Fibroblast of villous mesenchyme (primary cell): ENCODE data around the gene RFX4. TPM values are rescaled to one million over a fixed set of nuclear protein-coding genes. Genes with fewer than 3 reads are reported as not detected.
"Not testable (repeated sequence)": the region's sequence is repeated elsewhere in the genome, so short reads cannot be mapped to it uniquely, and the experiment has no call there.

Experiments used
- DNase-seq: peaks from one replicate; pipeline ENCODE4 v3.0.0-alpha.2; 2010; ENCODE audit warnings: low read depth
- H3K4me3 ChIP-seq: 2 replicates; pipeline ENCODE4 v1.5.1; 2011; ENCODE audit warnings: low read depth, mild to moderate bottlenecking, low read length
- total RNA-seq: library from RNA; depleted of rRNA; stranded (reverse); fragments of >200 nt; gene quantifications from 2 replicates; pipeline ENCODE4 v1.2.3, GENCODE V29; 2012
- TF ChIP-seq, protein P1 (sequence below): IDR thresholded peaks from 2 replicates; pipeline ENCODE4 v1.5.1; 2012; ENCODE audit warnings: low read depth, mild to moderate bottlenecking, low read length; ENCODE audit not compliant: insufficient read depth

The RFX4 gene
- total RNA-seq, 1 donor, result not detected

DNA sequence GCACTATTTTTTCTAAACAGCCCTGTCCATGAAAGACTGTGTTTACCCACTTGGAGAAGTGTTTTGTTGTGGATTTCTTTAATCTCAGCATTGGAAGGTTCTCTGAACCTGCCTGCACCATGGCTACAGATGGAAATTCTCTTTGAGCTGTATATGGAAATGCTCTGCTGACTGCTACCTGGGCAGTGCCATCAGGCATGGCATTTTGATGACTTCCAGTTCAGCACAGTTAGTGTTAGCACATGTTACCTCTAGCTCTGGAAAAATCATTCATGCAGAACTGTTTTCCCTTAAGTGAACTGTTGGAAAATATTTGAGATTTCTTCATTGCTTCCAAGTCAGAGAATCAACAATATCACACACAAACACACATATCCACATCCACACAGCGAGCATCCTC, 139.1 kb downstream of the RFX4 start:
- H3K4me3 ChIP-seq, result no peak overlapping the region
- TF ChIP-seq, protein P1, sequence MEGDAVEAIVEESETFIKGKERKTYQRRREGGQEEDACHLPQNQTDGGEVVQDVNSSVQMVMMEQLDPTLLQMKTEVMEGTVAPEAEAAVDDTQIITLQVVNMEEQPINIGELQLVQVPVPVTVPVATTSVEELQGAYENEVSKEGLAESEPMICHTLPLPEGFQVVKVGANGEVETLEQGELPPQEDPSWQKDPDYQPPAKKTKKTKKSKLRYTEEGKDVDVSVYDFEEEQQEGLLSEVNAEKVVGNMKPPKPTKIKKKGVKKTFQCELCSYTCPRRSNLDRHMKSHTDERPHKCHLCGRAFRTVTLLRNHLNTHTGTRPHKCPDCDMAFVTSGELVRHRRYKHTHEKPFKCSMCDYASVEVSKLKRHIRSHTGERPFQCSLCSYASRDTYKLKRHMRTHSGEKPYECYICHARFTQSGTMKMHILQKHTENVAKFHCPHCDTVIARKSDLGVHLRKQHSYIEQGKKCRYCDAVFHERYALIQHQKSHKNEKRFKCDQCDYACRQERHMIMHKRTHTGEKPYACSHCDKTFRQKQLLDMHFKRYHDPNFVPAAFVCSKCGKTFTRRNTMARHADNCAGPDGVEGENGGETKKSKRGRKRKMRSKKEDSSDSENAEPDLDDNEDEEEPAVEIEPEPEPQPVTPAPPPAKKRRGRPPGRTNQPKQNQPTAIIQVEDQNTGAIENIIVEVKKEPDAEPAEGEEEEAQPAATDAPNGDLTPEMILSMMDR, result no peak
- DNase-seq, result no peak

DNA sequence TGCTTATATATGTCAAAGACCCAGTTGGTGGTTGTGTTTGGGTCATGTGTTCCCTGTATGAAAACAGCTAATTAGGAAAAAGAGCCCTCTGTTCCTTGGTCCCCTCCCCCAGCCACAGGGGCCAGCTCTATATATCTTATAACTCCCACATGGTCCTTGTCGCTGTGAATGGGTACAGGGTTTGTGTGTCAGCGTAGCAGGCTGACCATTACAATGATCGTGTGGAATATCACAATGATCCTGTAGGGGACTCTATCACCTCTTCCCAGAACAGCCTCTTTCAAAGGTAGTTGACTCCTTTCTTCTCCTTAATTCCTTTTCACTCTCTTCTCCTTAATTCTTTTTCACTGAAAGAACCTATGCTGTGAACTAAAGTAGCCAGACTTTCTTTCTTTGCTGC, 140.0 kb downstream of the RFX4 start:
- no peak overlapping the region for H3K4me3 ChIP-seq
- TF ChIP-seq, protein P1, result peak; percentile 16
- no peak for DNase-seq

DNA sequence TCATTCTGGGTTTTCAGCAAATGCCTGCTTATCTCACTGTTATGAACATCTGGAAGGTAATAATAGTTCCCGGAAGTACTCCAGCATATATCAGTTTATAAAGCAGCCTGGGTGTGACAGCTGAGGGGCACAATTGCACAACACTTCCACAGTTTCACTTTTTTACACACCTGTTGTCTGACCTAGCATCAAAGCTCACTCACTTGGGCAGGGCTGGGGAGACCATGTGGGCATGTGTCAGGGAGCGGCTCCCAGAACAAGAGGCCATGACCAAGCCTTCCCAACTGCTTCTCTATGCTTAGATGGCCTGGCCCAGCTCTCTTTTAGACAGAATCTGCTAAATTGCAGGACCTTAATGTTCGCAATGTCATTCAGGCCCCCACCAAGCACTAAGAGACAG, 140.6 kb downstream of the RFX4 start:
- TF ChIP-seq, protein P1, result no peak

DNA sequence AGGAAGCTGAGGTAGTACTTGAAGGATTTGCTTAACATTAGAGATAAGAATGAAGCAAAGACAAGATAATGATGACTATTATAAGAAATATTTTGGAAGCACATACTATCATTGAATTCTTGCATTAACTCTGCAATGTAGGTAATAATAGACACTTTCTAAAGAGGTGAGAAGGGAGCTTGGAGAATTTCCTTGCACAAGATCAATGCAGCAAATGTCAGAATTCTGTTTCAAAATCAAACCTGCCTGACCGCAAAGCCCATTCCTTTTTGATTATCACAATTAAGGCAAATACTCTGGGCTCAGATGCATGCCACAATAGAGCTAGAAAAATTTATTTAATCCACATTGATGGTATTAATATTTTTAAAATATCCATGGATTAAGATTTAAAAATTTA, 141.3 kb downstream of the RFX4 start:
- no peak overlapping the region for H3K4me3 ChIP-seq
- TF ChIP-seq, protein P1, result no peak
- DNase-seq, result no peak

More for the DNA sequence above, 140.6 kb downstream of the RFX4 start:
- no peak for DNase-seq
- H3K4me3 ChIP-seq, result no peak overlapping the region

DNA sequence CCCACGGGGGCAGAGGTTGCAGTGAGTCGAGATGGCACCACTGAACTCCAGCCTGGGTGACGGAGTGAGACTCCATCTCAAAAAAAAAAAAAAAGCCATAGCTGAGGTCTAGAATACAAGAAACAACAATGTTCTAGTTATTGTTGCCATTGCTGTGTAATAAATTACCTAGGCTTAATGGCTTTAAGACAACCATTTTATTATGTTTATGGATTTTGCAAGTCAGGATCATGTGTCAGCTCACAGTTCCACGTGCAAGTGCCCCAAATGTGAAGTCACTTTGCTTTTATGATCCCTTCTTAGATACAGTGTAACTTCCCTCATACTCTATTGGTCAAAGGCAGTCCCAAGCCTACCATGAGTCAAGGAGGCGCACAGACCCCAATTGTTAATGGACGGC, 142.1 kb downstream of the RFX4 start:
- peak; percentile 90 for DNase-seq
- TF ChIP-seq, protein P1, result no peak
- H3K4me3 ChIP-seq, result no peak overlapping the region

DNA sequence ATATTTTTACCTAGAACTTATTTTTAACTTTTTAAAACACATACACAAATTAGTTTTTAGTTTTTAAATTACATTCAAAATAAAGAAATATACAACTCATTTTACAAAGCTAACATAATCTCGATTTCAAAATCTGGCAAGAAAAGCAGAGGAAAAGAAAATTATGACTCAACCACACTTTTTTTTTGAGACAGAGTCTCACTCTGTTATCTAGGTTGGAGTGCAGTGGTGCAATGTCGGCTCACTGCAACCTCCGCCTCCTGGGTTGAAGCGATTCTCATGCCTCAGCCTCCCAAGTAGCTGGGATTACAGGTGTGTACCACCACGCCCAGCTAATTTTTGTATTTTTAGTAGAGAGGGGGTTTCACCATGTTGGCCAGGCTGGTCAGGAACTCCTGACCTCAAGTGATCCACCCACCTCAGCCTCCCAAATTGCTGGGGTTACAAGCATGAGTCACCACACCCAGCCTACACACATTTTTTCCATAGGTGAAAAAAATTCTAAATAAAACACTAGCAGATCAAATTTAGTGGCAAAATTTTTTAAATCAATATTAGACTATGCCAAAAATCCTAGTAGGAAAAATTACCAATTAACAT, 143.9 kb downstream of the RFX4 start:
- not testable (repeated sequence) for DNase-seq

DNA sequence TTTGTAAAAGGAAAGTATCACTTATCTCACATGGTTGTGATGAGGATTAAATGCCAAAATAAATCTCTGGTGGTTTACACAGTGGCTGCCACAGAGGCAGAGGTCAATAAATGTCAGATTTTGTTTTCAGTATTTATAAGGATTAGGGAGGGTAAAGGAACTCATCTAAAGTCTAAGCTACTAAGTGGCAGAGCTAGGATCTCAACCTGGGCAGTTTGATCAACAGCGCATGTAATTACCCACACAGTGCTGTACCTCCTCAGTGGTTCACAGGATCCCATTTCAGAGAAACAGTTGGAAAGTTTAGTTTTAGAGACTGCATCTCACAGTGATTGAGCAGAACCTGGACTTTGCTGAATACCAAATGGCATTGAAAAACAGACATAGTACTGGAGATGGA, 146.8 kb downstream of the RFX4 start:
- no peak overlapping the region for H3K4me3 ChIP-seq
- TF ChIP-seq, protein P1, result no peak
- no peak for DNase-seq

More for the DNA sequence above, 143.9 kb downstream of the RFX4 start:
- H3K4me3 ChIP-seq, result not testable (repeated sequence)

DNA sequence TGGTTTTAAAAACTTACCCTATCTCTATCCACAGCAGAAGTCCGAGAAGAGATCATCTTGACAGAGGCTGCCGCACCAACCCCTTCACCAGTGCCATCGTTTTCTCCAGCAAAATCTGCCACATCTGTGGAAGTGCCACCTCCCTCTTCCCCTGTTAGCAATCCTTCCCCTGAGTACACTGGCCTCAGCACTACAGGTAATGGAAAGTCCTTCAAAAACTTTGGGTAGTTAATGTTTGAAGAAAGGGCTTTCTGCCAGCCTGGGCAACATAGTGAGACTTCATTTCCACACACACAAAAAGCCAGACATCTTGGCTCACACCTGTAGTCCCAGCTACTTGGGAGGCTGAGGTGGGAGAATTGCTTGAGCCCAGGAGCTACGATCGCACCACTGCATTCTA, 150.1 kb downstream of the RFX4 start:
- H3K4me3 ChIP-seq, result no peak overlapping the region
- no peak for DNase-seq
- TF ChIP-seq, protein P1, result no peak
